Activated naive CD8-positive, alpha-beta T cell (primary cell): ENCODE data around the gene LHFPL2.

ENCODE experiments used
- H3K27ac Mint-ChIP-seq: one replicate; pipeline ENCODE4 v1.8.0; 2021; ENCODE audit warnings: mixed read lengths
- H3K27me3 Mint-ChIP-seq: one replicate; pipeline ENCODE4 v1.8.0; 2021; ENCODE audit warnings: mixed read lengths
- H3K36me3 Mint-ChIP-seq: one replicate; pipeline ENCODE4 v1.8.0; 2021; ENCODE audit warnings: mixed read lengths
- H3K4me1 Mint-ChIP-seq: one replicate; pipeline ENCODE4 v1.8.0; 2021; ENCODE audit warnings: low read depth, mixed read lengths
- H3K4me3 Mint-ChIP-seq: one replicate; pipeline ENCODE4 v1.8.0; 2021; ENCODE audit warnings: mild to moderate bottlenecking, mixed read lengths
- H3K9me3 Mint-ChIP-seq: one replicate; pipeline ENCODE4 v1.8.0; 2021; ENCODE audit warnings: low read depth, mixed read lengths

Gene LHFPL2

DNA sequence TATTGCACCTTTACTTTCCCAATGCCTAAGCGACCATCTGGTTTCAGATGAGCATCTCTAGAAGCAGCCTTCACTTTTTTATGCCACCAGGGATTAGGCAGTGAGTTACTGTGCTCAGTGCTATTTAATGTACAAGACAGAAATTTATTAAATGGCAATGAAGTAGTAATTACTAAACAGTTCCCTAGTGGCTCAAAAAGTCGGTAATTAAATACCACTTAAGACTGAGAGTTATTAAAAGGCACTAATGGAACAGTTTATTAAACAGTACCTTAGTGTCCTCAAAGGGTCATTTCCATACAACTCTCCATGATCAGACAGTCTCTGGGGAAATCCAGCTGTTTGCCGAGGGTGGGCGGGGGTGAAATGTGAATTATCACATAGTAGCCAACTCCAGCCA is 42.3 kb downstream of the LHFPL2 start:
- no peaks in the 10 kb centered on the region for H3K9me3 Mint-ChIP-seq
- no peaks in the 10 kb centered on the region for H3K36me3 Mint-ChIP-seq
- H3K27ac Mint-ChIP-seq = no peak overlapping the region
- no peaks in the 10 kb centered on the region for H3K4me1 Mint-ChIP-seq
- H3K4me3 Mint-ChIP-seq = no peak overlapping the region
- no peaks in the 10 kb centered on the region for H3K27me3 Mint-ChIP-seq

DNA sequence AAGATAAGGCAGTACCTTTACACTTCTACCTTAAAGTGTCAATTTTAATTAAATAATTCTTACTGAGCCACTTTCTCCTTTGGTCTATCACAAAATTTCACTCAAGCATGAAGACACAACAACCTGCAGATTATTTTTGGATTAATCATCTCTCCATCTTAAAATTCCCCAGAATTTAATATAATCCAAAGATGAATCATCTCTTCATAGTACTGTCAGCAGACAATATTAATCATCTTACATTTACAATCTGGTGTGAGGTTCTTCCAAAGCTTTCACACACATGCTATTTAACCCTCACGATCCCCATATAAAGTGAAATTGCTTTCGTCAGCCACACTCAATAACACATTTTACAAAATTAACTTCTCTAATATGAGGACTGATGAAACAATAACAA is 43.0 kb downstream of the LHFPL2 start:
- no peaks in the 10 kb centered on the region for H3K36me3 Mint-ChIP-seq
- H3K27me3 Mint-ChIP-seq = peaks cover 2% of the 10 kb centered on the region
- H3K9me3 Mint-ChIP-seq = no peaks in the 10 kb centered on the region
- no peak overlapping the region for H3K4me3 Mint-ChIP-seq
- no peaks in the 10 kb centered on the region for H3K4me1 Mint-ChIP-seq
- no peak overlapping the region for H3K27ac Mint-ChIP-seq

DNA sequence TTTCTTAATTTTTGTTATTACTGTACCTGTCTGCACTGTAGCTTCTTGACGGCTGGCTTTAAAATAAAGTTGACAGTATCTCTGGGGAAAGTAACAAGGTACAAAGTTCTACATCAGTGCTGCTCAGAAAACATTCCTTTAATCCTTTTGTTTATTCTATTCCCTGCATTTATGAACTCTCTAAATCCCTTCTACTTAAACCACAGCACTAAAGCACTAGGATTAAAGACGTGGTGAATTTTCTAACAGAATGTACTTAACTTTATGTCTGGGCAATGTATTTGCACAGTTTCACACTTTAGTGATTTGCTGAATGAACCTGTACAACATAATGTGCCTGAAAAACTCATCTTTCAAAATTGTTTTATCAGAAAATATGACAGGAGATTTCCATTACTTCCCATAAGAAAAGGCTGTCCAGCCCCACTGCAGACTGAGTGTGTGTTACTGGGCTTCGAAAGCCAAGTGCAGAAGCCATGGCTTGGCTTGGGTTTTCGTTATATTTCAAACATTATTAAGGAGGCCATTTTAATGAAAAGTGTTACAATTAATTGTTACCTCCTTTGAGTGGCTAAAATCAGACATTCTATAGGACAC is 43.8 kb downstream of the LHFPL2 start:
- no peaks in the 10 kb centered on the region for H3K36me3 Mint-ChIP-seq
- peaks cover 2% of the 10 kb centered on the region for H3K27me3 Mint-ChIP-seq
- no peak overlapping the region for H3K4me3 Mint-ChIP-seq
- H3K9me3 Mint-ChIP-seq = no peaks in the 10 kb centered on the region
- no peaks in the 10 kb centered on the region for H3K4me1 Mint-ChIP-seq
- H3K27ac Mint-ChIP-seq = no peak overlapping the region

DNA sequence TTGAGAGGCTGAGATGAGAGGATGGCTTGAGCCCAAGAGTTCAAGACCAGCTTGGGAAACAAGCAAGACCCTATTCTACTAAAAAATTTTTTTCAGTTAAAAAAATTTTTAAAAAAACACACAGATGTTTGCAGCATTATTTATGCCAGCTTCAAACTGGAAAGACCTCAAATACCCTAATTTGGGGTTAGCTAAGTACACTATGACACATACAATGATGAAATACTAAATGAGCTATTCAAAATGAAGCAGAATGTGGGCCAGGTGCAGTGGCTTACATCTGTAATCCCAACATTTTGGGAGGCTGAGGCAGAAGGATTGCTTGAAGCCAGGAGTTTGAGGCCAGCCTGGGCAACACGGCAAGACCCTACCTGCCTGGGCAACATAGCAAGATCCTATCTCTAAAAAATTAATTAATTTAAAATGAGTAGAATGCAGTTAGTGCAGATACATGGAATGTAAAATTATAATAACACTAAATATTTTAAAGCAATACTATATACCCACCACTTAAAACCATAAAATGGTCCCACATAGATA is 44.9 kb downstream of the LHFPL2 start:
- H3K27me3 Mint-ChIP-seq = peaks cover 2% of the 10 kb centered on the region
- H3K4me1 Mint-ChIP-seq = no peaks in the 10 kb centered on the region
- no peaks in the 10 kb centered on the region for H3K9me3 Mint-ChIP-seq
- no peaks in the 10 kb centered on the region for H3K36me3 Mint-ChIP-seq
- H3K27ac Mint-ChIP-seq = no peak overlapping the region
- H3K4me3 Mint-ChIP-seq = no peak overlapping the region

DNA sequence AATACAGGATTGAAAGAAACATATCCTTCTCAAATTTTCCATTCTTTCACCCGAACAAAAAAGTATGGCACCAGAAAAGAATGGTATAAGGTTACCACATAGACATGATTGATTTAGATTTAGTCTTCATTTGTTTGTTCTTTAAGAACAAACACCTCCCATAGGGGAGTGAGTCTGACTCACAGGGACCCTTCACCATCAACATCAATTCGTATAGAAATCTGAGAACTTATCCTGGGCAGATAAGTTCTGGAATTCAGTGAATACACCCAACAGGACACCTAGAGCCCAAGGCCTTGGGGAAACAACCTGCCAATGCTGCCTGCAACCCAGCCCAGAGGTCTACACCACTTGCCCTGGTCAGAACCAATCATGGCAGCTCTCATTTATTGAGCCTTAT is 46.2 kb downstream of the LHFPL2 start:
- peaks cover 2% of the 10 kb centered on the region for H3K27me3 Mint-ChIP-seq
- no peaks in the 10 kb centered on the region for H3K4me1 Mint-ChIP-seq
- H3K36me3 Mint-ChIP-seq = no peaks in the 10 kb centered on the region

DNA sequence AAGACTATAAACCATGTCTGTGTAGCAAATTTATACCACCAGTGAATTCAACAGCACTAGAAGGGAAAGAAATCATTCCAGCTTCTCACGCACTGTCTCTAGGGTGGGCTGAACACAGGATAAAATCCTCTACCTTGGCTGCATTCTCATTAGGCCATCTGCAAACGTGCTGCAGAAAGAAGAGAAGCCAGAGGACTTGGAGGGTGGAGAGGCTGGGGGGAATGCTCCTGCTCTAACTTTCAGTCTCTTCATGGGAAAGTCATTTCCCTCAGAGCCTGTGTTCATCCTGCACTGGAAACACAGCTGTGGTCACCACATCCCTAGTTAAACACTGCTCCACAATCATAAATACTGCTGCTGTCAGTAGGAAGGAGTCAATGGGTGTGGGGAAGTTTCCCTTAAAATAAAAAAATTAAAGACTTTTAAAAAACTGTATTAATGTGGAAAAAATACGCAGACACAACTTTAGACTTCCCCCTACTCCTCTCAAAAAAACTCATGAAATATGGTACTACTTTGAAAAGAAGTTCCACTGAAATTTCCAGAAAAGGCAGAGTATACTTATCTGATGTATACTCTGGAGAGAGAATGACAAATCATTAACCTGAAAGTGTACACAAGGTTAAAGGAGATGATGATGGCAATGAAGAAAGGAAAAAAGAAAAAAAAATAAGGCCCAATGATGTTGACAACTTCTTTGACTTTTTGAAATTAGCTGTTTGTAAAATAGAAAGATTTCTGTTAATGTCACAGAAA is 46.8 kb downstream of the LHFPL2 start:
- Mint-ChIP-seq H3K27ac (no peak overlapping the region), H3K4me1 (no peaks in the 10 kb centered on the region), H3K36me3 (no peaks in the 10 kb centered on the region), H3K27me3 (peaks cover 2% of the 10 kb centered on the region), H3K4me3 (no peak overlapping the region), H3K9me3 (no peaks in the 10 kb centered on the region)

More for the DNA sequence above, 46.2 kb downstream of the LHFPL2 start:
- Mint-ChIP-seq H3K9me3 (no peaks in the 10 kb centered on the region), H3K27ac (no peak overlapping the region), H3K4me3 (no peak overlapping the region)

DNA sequence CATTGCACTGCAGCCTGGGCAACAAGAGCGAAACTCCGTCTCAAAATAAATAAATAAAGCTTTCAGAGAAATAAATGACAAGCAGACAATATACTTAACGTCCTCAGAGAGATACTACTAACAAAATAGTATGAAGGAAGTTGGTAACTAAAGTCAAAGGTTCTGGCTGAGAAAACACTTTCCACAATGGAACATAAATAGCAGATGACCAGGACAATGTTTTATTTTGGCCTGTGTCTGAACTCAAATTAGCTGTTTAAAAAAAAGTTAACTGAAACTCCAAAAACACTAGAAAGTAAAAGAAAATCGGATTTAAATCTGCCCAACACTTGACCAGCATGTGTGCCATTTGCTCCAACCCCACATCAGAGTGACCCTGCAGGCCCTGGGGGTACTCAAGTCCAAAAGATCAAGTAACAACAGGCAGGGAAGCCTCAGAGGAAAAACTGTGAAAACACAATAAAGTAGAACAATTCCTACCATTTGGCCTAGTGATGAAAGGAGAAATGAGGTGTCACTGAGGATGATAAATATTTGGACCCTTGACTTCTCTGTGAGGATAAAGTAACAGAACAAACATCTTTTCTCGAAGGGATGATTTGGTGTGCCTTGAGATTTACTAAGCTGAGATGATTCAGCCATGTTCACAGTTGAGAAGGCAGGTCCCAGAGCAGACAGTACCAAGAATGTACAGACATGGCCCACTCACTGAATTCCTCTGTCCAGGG is 47.7 kb downstream of the LHFPL2 start:
- no peak overlapping the region for H3K27ac Mint-ChIP-seq

DNA sequence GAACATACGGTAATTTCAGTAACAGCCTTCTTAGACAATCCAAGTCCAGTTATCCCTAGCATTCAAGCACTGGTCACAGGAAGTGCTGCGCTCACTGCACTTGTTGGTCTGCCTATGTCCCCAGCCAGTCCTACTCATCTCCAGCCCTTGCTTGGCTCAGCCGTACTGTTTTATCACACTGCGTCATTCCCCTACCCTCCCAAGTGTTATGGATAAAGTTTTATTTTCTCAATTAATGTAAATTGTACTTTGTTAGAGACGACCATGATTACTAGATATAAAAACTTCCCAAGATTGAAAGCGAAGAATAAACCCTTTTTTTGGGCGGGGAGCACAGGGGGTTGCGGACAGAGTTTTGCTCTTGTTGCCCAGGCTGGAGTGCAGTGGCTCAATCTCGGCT is 49.6 kb downstream of the LHFPL2 start:
- H3K27ac Mint-ChIP-seq = no peak overlapping the region
- no peaks in the 10 kb centered on the region for H3K4me1 Mint-ChIP-seq
- H3K27me3 Mint-ChIP-seq = peaks cover 4% of the 10 kb centered on the region
- H3K4me3 Mint-ChIP-seq = no peak overlapping the region
- H3K9me3 Mint-ChIP-seq = no peaks in the 10 kb centered on the region
- no peaks in the 10 kb centered on the region for H3K36me3 Mint-ChIP-seq

More for the DNA sequence above, 47.7 kb downstream of the LHFPL2 start:
- Mint-ChIP-seq H3K27me3 (peaks cover 2% of the 10 kb centered on the region), H3K36me3 (no peaks in the 10 kb centered on the region), H3K9me3 (no peaks in the 10 kb centered on the region), H3K4me3 (no peak overlapping the region), H3K4me1 (no peaks in the 10 kb centered on the region)

DNA sequence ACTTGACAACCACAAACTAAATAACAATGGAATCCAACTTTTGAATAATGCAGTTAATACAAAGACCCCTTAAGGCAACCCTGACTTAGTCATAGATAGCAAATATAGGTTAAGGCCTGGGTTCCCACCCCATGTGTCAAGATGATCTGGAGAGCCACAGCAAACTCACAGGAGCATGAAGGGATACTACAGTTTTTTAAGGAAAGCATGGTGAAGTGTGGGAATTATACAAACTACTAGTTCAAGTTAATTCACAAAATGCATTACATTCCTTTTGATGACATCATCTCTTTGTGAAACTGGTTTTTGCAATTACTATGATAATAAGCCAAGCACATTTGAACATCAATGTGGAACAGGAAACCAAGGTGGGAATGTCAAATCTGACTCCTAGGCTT is 50.6 kb downstream of the LHFPL2 start:
- Mint-ChIP-seq H3K9me3 (no peaks in the 10 kb centered on the region), H3K4me3 (no peak overlapping the region), H3K36me3 (no peaks in the 10 kb centered on the region), H3K27me3 (peaks cover 4% of the 10 kb centered on the region), H3K4me1 (no peaks in the 10 kb centered on the region), H3K27ac (no peak overlapping the region)

DNA sequence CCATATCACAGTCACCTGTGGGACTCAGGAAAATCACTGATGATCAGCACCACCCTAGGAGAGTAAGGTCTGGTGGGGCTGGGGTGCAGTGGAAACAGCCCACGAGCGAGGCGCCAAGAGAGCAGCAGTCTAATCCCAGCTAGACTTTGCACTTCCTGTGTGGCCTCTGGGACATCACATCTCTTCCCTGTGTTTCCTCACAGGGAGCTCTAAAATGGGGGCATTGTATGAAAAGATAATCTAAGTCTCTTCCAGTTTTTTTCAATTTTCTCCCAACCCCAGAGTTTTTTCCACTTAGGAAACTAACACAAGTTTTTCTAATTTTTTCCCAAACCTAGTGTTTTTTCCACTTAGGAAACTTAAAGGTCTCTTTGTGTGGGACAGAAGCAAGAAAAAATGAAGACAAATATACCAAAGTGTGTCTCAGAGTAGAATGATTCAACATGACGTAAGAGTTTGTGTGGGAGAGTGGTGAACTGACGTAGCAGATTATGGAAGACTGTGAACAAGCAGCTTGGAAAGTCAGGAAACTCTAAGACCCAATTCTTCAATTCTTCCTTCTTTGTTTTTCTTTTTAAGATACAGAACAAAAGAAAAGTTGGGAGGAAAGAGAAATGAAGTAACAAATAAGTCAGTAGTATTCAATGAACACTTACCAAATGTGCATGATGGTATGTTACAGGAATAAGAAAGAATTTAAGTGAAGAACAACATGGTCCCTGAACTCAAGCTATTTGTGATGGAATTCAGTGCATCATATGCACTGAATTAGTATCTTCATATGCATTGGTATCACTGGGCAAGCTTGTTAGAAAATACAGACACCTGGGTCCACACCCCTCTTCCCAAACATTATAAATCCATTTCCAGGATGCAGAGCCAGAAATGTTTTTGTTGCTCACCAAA is 51.3 kb downstream of the LHFPL2 start:
- H3K36me3 Mint-ChIP-seq = no peaks in the 10 kb centered on the region
- H3K27me3 Mint-ChIP-seq = peaks cover 4% of the 10 kb centered on the region
- no peak overlapping the region for H3K4me3 Mint-ChIP-seq
- H3K4me1 Mint-ChIP-seq = no peaks in the 10 kb centered on the region
- no peaks in the 10 kb centered on the region for H3K9me3 Mint-ChIP-seq
- H3K27ac Mint-ChIP-seq = no peak overlapping the region

DNA sequence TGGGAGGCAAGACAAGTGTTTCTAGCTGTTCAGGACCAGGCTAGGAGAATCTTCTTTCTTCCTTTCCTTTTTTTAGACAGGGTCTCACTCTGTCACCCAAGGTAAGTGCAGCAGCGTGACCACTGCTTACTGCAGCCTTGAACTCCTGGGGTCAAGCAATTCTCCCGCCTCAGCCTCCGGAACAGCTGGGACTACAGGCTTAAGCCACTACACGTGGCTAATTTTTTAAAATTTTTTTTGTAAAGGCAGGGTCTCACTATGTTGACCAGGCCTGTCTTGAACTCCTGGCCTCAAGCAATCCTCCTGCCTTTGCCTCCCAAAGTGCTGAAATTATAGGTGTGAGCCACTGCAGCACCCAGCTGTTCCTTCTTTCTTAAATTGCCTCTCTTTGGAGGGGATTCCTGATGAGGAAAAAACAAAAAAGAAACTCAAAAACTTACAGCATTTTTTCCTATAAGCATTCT is 53.1 kb downstream of the LHFPL2 start:
- Mint-ChIP-seq H3K4me1 (no peaks in the 10 kb centered on the region), H3K27ac (no peak overlapping the region), H3K27me3 (peaks cover 3% of the 10 kb centered on the region), H3K9me3 (no peaks in the 10 kb centered on the region), H3K36me3 (no peaks in the 10 kb centered on the region), H3K4me3 (no peak overlapping the region)

DNA sequence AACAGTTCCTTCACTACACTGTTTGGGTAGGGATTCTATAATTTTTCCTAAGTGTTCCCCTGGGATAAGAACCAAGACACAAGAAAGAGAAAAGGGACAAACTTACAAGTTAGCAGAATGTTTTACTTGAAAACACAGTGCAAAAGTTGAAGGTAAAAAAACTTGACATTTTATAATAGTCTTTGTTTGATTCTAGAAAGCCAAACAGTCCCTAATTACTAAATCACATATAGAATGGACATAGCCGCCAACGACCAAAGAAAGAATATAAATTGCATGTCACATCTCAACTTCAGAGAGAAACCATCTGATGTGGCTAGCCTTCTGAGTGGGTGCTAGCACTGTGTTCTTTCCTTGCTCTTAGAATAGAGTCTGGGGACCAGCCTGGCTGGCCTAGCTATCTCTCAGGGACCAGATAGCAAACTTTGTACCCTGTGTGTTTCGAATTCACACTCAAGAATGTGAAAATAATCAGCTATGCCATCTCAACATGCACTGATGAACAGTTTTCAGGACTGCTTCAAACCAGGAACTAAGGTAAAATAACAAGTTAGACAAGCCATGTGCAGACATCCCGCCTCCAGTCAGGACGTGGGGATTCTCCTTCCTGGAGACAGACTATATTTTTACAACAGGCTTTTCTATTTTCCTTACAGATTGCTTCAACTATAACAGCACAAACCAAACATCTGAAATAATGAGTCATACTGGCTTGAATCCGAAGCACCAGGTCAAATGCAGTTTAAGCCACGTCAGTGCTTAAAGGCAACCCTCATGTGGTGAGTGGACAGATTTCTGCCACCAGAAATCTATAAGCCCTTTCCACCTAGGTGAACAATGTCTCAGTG is 53.7 kb downstream of the LHFPL2 start:
- H3K27ac Mint-ChIP-seq = no peak overlapping the region
- H3K4me1 Mint-ChIP-seq = no peaks in the 10 kb centered on the region

DNA sequence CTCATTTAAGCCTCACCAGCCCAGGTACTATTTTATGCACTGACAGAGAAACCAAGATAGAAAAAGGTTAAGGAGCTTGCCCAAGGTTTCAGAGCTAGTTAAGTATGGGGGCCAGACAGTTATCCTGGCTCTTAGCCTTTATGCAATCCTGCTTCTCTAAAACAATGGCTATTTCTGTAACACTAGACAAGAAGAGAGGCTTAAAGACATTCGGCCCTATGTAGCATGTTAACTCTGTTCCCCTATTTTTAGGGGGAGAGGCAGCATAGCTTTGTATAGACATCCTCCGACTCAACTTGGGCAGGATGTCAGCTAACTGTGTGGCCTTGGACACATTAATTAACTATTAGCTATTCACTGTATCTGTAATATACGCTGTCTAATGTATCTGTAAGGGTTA is 54.6 kb downstream of the LHFPL2 start:
- Mint-ChIP-seq H3K27me3 (peaks cover 7% of the 10 kb centered on the region), H3K36me3 (no peaks in the 10 kb centered on the region), H3K4me3 (no peak overlapping the region), H3K9me3 (no peaks in the 10 kb centered on the region), H3K4me1 (no peaks in the 10 kb centered on the region), H3K27ac (no peak overlapping the region)

More for the DNA sequence above, 53.7 kb downstream of the LHFPL2 start:
- no peaks in the 10 kb centered on the region for H3K9me3 Mint-ChIP-seq
- peaks cover 7% of the 10 kb centered on the region for H3K27me3 Mint-ChIP-seq
- no peaks in the 10 kb centered on the region for H3K36me3 Mint-ChIP-seq
- H3K4me3 Mint-ChIP-seq = no peak overlapping the region

DNA sequence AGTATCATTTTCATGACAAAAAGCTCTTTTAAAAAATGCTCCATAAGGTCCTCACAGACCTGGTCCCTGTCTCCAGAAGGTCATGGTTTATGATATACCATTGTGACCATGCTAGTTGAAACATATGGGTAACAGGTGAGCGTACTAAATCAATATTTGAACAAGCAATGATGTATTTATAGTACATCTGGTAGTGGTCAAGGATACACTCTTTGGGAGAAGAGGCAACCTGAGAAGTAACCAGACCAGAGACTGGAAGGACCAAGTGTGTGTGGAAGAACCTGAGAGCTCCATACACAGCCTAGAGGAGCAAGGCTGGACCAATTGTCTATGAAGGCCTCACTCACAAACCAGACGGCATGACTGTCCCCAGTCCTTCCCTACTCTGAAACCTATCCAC is 55.1 kb downstream of the LHFPL2 start:
- H3K27ac Mint-ChIP-seq = no peak overlapping the region
- H3K9me3 Mint-ChIP-seq = no peaks in the 10 kb centered on the region
- peaks cover 7% of the 10 kb centered on the region for H3K27me3 Mint-ChIP-seq
- H3K36me3 Mint-ChIP-seq = no peaks in the 10 kb centered on the region
- no peaks in the 10 kb centered on the region for H3K4me1 Mint-ChIP-seq
- no peak overlapping the region for H3K4me3 Mint-ChIP-seq
